ENCODE results near the gene UBASH3B. TPM values are rescaled to one million over a fixed set of nuclear protein-coding genes. Genes with fewer than 3 reads are reported as not detected.
"Not testable (repeated sequence)": the region's sequence is repeated elsewhere in the genome, so short reads cannot be mapped to it uniquely, and the experiment has no call there.

Gene UBASH3B
- total RNA-seq, 1 donor from 2014 or later, result 6.7 TPM

DNA sequence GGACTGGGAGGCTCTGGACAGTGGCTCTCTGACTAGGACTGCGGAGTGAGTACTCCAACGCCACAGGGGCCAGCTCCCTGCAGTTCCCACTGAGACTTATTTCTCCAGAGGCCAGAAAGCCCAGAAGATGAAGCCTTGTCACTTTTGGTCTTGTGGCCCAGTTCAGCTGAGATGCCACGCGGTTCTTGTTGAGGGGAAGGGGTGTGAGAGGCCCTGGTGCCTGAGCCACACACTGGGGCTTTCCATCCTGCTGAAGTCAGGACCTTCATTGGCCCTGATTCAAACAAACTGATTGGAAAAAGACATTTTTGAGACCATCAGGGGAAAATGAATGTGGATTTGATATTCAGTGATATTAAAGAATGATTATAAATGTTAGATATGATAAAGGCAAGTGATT is 73.6 kb downstream of the UBASH3B start:
- Mint-ChIP-seq H3K36me3 (ENCODE audit: unreplicated experiment) (no peaks in the 10 kb centered on the region), H3K4me1 (ENCODE audit: low read depth, unreplicated experiment) (peaks cover 5% of the 10 kb centered on the region), H3K27me3 (ENCODE audit: unreplicated experiment) (peaks cover 2% of the 10 kb centered on the region)

DNA sequence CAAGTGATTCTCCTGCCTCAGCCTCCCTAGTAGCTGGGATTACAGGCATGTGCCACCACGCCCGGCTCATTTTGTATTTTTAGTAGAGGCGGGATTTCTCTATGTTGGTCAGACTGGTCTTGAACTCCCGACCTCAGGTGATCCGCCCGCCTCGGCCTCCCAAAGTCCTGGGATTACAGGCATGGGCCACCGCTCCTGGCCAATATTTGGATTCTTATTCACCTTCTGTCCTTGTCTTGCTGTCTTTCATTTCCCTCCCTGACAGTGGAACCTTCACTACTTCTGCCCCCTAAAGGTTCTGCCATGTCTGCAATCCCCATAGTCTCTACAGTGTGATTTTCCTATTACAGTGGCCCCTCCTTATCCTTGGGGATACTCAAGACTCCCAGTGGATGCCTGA is 75.2 kb downstream of the UBASH3B start:
- not testable (repeated sequence) for DNase-seq; H3K9me3 Mint-ChIP-seq (ENCODE audit: unreplicated experiment); H3K4me1 Mint-ChIP-seq (ENCODE audit: low read depth, unreplicated experiment); H3K4me3 Mint-ChIP-seq (ENCODE audit: unreplicated experiment); H3K27me3 Mint-ChIP-seq (ENCODE audit: unreplicated experiment); H3K27ac Mint-ChIP-seq (ENCODE audit: unreplicated experiment); H3K36me3 Mint-ChIP-seq (ENCODE audit: unreplicated experiment)

More for the DNA sequence above, 73.6 kb downstream of the UBASH3B start:
- DNase-seq, result no peak
- Mint-ChIP-seq H3K9me3 (ENCODE audit: unreplicated experiment) (peaks cover 1% of the 10 kb centered on the region), H3K27ac (ENCODE audit: unreplicated experiment) (no peak overlapping the region), H3K4me3 (ENCODE audit: unreplicated experiment) (no peak overlapping the region)
- TF ChIP-seq, protein P1, sequence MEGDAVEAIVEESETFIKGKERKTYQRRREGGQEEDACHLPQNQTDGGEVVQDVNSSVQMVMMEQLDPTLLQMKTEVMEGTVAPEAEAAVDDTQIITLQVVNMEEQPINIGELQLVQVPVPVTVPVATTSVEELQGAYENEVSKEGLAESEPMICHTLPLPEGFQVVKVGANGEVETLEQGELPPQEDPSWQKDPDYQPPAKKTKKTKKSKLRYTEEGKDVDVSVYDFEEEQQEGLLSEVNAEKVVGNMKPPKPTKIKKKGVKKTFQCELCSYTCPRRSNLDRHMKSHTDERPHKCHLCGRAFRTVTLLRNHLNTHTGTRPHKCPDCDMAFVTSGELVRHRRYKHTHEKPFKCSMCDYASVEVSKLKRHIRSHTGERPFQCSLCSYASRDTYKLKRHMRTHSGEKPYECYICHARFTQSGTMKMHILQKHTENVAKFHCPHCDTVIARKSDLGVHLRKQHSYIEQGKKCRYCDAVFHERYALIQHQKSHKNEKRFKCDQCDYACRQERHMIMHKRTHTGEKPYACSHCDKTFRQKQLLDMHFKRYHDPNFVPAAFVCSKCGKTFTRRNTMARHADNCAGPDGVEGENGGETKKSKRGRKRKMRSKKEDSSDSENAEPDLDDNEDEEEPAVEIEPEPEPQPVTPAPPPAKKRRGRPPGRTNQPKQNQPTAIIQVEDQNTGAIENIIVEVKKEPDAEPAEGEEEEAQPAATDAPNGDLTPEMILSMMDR (IDR thresholded peaks at IDR 0.05; ENCODE audit: partially characterized antibody, unreplicated experiment), result no peak

DNA sequence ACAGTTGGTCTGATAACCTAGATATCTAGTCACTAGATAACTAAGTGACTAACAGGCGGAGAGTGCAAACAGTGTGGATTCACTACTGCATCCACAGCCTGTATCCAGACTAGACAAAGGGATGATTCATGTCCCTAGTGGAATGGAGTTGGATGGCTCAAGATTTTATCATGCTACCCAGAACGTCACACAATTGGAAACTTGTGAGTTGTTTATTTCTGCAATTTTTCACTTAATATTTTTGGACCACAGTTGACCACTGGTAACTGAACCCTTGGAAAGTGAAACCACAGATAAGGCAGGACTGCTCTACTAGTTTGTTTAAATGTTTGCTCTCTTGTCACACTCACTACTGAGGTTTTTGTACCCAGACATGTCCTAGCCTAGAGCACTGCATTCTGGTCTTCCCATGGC is 76.0 kb downstream of the UBASH3B start:
- TF ChIP-seq, protein P1 (IDR thresholded peaks at IDR 0.05; ENCODE audit: partially characterized antibody, unreplicated experiment), result no peak
- no peak for DNase-seq
- H3K9me3 Mint-ChIP-seq (ENCODE audit: unreplicated experiment), result peaks cover 2% of the 10 kb centered on the region
- H3K36me3 Mint-ChIP-seq (ENCODE audit: unreplicated experiment), result no peaks in the 10 kb centered on the region
- peaks cover 2% of the 10 kb centered on the region for H3K27me3 Mint-ChIP-seq (ENCODE audit: unreplicated experiment)
- H3K4me1 Mint-ChIP-seq (ENCODE audit: low read depth, unreplicated experiment), result peaks cover 5% of the 10 kb centered on the region
- H3K27ac Mint-ChIP-seq (ENCODE audit: unreplicated experiment), result no peak overlapping the region
- H3K4me3 Mint-ChIP-seq (ENCODE audit: unreplicated experiment), result no peak overlapping the region

DNA sequence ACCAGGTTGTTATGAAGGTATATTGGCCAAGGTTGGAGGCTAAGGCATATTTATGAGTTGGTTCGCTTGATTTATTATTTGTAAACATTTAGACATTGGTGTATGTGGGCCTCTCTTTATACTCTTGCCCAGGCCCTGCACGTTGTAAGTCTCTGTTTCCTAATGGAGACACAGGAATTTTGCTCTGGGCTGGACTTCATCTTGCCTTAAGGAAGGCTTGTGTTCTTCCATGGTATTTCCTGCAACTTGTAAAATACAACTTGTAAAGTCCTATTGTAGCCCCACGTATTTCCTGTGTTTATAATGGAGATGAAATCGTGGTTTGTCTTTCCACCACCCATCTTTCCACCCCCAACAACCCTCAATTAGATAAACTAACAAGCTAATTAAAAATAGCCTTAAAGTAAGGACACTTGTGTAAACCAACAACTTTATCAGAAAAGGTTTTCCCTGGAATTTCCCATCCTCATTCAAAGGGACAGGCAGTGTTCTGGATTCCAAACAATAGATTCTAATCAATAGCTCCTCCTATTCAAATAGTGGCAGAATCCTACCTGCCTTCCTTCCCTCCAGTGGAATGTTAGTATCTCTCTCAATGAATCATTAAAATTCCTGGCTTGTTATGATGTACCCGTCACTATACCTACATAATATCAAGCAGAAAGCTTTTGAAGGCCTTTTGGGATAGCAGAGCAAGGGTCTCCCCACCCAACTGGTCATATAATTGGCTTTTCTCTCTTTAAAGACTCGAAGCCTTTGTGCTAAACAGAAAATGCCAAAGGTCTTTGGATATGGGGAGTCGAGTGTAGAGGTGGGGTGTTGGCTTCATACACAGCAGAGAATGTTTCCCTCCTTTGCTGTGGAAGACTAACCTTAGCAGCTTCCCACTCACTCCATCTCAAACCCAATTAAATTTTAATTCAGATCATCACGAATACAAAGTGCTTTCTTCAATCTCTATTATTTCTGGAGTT is 77.1 kb downstream of the UBASH3B start:
- Mint-ChIP-seq H3K4me3 (ENCODE audit: unreplicated experiment) (no peak overlapping the region), H3K27me3 (ENCODE audit: unreplicated experiment) (peaks cover under 1% of the 10 kb centered on the region), H3K4me1 (ENCODE audit: low read depth, unreplicated experiment) (no peaks in the 10 kb centered on the region), H3K9me3 (ENCODE audit: unreplicated experiment) (peaks cover 2% of the 10 kb centered on the region), H3K36me3 (ENCODE audit: unreplicated experiment) (no peaks in the 10 kb centered on the region), H3K27ac (ENCODE audit: unreplicated experiment) (no peak overlapping the region)
- TF ChIP-seq, protein P1 (IDR thresholded peaks at IDR 0.05; ENCODE audit: partially characterized antibody, unreplicated experiment), result no peak
- no peak for DNase-seq

DNA sequence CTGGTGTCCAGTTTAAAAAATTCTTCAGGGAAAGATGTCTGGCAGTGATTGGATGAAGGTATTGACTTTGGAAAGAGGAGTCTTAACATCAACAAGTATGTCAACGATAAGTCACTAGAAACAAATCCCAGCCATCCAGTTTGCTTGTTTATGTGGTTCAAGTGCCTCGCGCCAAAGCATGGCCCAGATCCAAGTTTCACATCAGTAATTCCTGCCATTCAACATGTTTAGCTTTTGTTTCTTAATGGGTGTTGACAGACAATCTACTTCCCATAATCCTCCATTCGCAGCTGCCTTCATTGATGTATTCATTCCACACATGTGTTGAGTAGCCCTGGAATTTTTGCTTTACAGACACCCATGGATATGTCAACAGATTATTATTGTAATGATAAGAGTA is 77.8 kb downstream of the UBASH3B start:
- no peak overlapping the region for H3K27ac Mint-ChIP-seq (ENCODE audit: unreplicated experiment)
- H3K4me3 Mint-ChIP-seq (ENCODE audit: unreplicated experiment), result no peak overlapping the region
- TF ChIP-seq, protein P1 (IDR thresholded peaks at IDR 0.05; ENCODE audit: partially characterized antibody, unreplicated experiment), result no peak
- peaks cover 2% of the 10 kb centered on the region for H3K9me3 Mint-ChIP-seq (ENCODE audit: unreplicated experiment)
- no peak for DNase-seq
- H3K36me3 Mint-ChIP-seq (ENCODE audit: unreplicated experiment), result no peaks in the 10 kb centered on the region
- no peaks in the 10 kb centered on the region for H3K27me3 Mint-ChIP-seq (ENCODE audit: unreplicated experiment)
- no peaks in the 10 kb centered on the region for H3K4me1 Mint-ChIP-seq (ENCODE audit: low read depth, unreplicated experiment)

Data from glutamatergic neuron (in vitro differentiated cells).